ENCODE results near the gene CCDC192. TPM values are rescaled to one million over a fixed set of nuclear protein-coding genes. Genes with fewer than 3 reads are reported as not detected.
A peak's percentile ranks its signal among the peaks of the same experiment; 100 is the strongest.

The CCDC192 gene
- total and polyA plus RNA-seq, 2 of the 4 experiments (the other 2 are of a cell fraction), result not detected

DNA sequence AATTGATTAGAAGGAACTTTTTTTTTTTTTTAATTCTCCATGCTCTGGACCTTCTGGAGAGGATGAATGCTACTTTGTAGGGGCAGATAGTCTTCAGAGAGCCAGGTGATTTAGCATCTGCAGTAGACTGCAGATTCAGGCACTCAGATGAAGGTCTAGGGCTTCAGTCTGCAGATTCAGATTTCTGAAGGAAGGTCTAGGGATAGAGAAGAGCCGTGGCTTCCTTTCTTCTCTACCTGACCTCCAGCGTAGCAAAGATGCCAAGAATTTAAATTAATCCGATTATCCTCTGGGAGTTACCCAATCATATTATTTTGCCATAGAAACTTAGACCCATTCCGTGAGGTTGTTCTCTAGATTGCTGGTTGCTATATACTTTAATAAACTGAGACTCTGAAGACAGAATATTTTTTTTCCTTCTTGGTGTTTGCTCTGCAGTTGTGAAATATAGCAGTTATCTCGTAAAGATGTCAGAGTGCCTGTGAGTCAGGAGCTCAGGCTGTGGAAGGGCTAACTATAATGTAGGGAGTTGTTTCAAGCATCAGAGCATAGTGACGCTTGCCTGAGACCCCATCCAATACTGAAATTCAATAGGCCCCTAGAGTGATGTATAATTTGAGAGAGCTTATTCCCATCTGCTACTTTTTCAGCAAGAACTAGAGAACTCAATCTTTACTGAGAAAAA is 247.7 kb downstream of the CCDC192 start:
- no peak overlapping the region for H2AFZ ChIP-seq (replicated peaks; ENCODE audit: low read length, poor library complexity)
- H4K5ac ChIP-seq (ENCODE audit: low read depth, low read length), result no peak overlapping the region
- dilution Hi-C loops (cut with HindIII; ENCODE audit: low sequenced_read_pairs, unreplicated experiment) (no loop called here), in situ Hi-C loops (cut with MboI; ENCODE audit: low sequenced_read_pairs) (no loop called here), intact Hi-C loops (cut with micrococcal nuclease) (no loop called here)
- peak; percentile 18 for DNase-seq
- no peaks in the 10 kb centered on the region for H3K36me3 ChIP-seq (ENCODE audit: control insufficient read depth, insufficient read depth, low read length)
- H3K4ac ChIP-seq (ENCODE audit: low read depth, low read length), result no peak overlapping the region
- H3K27ac ChIP-seq (ENCODE audit: insufficient read depth, low read length), result no peak overlapping the region
- no peak overlapping the region for H2AK9ac ChIP-seq (replicated peaks; ENCODE audit: low read depth, low read length, poor library complexity)
- H3K4me3 ChIP-seq (ENCODE audit: insufficient read depth, low read depth, low read length), result no peak overlapping the region
- no peaks in the 10 kb centered on the region for H3K4me1 ChIP-seq (ENCODE audit: control insufficient read depth, insufficient read depth, low read length)
- POLR2A ChIA-PET (ENCODE audit: unreplicated experiment), result no interaction called here
- no peaks in the 10 kb centered on the region for H4K20me1 ChIP-seq (ENCODE audit: insufficient read depth, low read length)
- no peak overlapping the region for H2BK120ac ChIP-seq (ENCODE audit: low read depth, low read length)
- H3K56ac ChIP-seq (ENCODE audit: extremely low read depth, insufficient read depth, low read length), result no peak overlapping the region
- no peak overlapping the region for H4K91ac ChIP-seq (ENCODE audit: insufficient read depth, low read depth, low read length)
- no peaks in the 10 kb centered on the region for H3K9me3 ChIP-seq (ENCODE audit: control insufficient read depth, insufficient read depth, low read length)
- H2AK5ac ChIP-seq (ENCODE audit: low read depth, low read length), result no peak overlapping the region
- no peaks in the 10 kb centered on the region for H3K79me1 ChIP-seq (ENCODE audit: low read depth in 1 of 2, low read length in 2 of 2)
- H3K27me3 ChIP-seq (ENCODE audit: control insufficient read depth, insufficient read depth, low read length), result no peaks in the 10 kb centered on the region
- H2BK20ac ChIP-seq (ENCODE audit: low read depth, low read length), result no peak overlapping the region
- H3K9me1 ChIP-seq (ENCODE audit: insufficient read depth, low read length), result peaks cover 3% of the 10 kb centered on the region; the same call in 1 of the 2 replicates
- H3K14ac ChIP-seq (replicated peaks; ENCODE audit: low read depth, low read length), result no peak overlapping the region
- H3K9ac ChIP-seq (ENCODE audit: low read depth, low read length), result no peak overlapping the region
- WGBS, 2 experiments (ENCODE audit: extremely low coverage in 2 of 2, insufficient read length in 1 of 2), result no CpG with 5 or more reads among the region's 6 CpGs
- BruUV-seq (replicated peaks), result no TSS peak
- H3K18ac ChIP-seq (ENCODE audit: low read depth, low read length), result no peak overlapping the region
- no peak overlapping the region for H3K4me2 ChIP-seq (ENCODE audit: low read depth, low read length)
- H2BK15ac ChIP-seq (ENCODE audit: low read depth, low read length), result no peak overlapping the region
- H3K23ac ChIP-seq (ENCODE audit: low read depth, low read length), result no peak overlapping the region
- CTCF ChIA-PET, result interaction anchor here (1.5 kb wide), 1 partner anchor 9 kb away, joined by 4 read pairs; no protein-coding TSS in a partner anchor
- no peak overlapping the region for H2BK5ac ChIP-seq (ENCODE audit: low read depth, low read length, poor library complexity, severe bottlenecking)
- no peak for ATAC-seq (ENCODE audit: low read depth)
- no peak overlapping the region for H4K8ac ChIP-seq (ENCODE audit: low read depth in 2 of 2, low read length in 2 of 2)
- TF ChIP-seq, protein P1, sequence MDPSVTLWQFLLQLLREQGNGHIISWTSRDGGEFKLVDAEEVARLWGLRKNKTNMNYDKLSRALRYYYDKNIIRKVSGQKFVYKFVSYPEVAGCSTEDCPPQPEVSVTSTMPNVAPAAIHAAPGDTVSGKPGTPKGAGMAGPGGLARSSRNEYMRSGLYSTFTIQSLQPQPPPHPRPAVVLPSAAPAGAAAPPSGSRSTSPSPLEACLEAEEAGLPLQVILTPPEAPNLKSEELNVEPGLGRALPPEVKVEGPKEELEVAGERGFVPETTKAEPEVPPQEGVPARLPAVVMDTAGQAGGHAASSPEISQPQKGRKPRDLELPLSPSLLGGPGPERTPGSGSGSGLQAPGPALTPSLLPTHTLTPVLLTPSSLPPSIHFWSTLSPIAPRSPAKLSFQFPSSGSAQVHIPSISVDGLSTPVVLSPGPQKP (IDR thresholded peaks at IDR 0.05; ENCODE audit: borderline replicate concordance, low read depth, low read length), result no peak
- TF ChIP-seq NFE2L2 (IDR thresholded peaks at IDR 0.05; ENCODE audit: low read depth, low read length) (no peak), RCOR1 (IDR thresholded peaks at IDR 0.05; ENCODE audit: insufficient replicate concordance, low read length) (no peak), MAFK (IDR thresholded peaks at IDR 0.05; ENCODE audit: low read depth, low read length) (no peak), BHLHE40 (IDR thresholded peaks at IDR 0.05; ENCODE audit: low read depth, low read length) (no peak), RFX5 (IDR thresholded peaks at IDR 0.05; ENCODE audit: low read depth, low read length) (no peak), RAD21 (IDR thresholded peaks at IDR 0.05; ENCODE audit: low read length) (no peak), MXI1 (IDR thresholded peaks at IDR 0.05; ENCODE audit: borderline replicate concordance, low read depth, low read length) (no peak), SMC3 (IDR thresholded peaks at IDR 0.05; ENCODE audit: low read depth, low read length) (no peak), CHD1 (IDR thresholded peaks at IDR 0.05; ENCODE audit: low read depth, low read length) (no peak), CEBPB (IDR thresholded peaks at IDR 0.05; ENCODE audit: low read depth, low read length) (no peak; the same call in 1 of the 2 replicates), USF2 (IDR thresholded peaks at IDR 0.05; ENCODE audit: low read depth, low read length) (no peak), POLR2A (IDR thresholded peaks at IDR 0.05; ENCODE audit: low read depth, low read length) (no peak), MAZ (IDR thresholded peaks at IDR 0.05; ENCODE audit: borderline replicate concordance, low read depth, low read length) (no peak), FOS (IDR thresholded peaks at IDR 0.05; ENCODE audit: low read depth, low read length) (no peak)
- TF ChIP-seq, protein P2, sequence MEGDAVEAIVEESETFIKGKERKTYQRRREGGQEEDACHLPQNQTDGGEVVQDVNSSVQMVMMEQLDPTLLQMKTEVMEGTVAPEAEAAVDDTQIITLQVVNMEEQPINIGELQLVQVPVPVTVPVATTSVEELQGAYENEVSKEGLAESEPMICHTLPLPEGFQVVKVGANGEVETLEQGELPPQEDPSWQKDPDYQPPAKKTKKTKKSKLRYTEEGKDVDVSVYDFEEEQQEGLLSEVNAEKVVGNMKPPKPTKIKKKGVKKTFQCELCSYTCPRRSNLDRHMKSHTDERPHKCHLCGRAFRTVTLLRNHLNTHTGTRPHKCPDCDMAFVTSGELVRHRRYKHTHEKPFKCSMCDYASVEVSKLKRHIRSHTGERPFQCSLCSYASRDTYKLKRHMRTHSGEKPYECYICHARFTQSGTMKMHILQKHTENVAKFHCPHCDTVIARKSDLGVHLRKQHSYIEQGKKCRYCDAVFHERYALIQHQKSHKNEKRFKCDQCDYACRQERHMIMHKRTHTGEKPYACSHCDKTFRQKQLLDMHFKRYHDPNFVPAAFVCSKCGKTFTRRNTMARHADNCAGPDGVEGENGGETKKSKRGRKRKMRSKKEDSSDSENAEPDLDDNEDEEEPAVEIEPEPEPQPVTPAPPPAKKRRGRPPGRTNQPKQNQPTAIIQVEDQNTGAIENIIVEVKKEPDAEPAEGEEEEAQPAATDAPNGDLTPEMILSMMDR (conservative IDR thresholded peaks at IDR 0.05; ENCODE audit: low read depth, low read length), result no peak

Measured in IMR-90 (cell line).